ENCODE results near the gene ZNF821. TPM values are rescaled to one million over a fixed set of nuclear protein-coding genes. Genes with fewer than 3 reads are reported as not detected.
A peak's percentile ranks its signal among the peaks of the same experiment; 100 is the strongest.

ZNF821 gene
- total RNA-seq, 4 donors from 2014 or later: 7.4 to 17.6 (median 12.1) TPM

- Histone ChIP-seq H3K27me3 (no peaks in the 10 kb centered on the region), H3K4me1 (peaks cover 30% of the 10 kb centered on the region), H3K9me3 (no peaks in the 10 kb centered on the region), H3K36me3 (no peaks in the 10 kb centered on the region), H3K27ac (peak within 1 kb of the TSS; percentile 89), H3K4me3 (peak within 1 kb of the TSS; percentile 62)
- peak in 2 of 3 donors; percentile 76 to 78 for TF ChIP-seq POLR2AphosphoS5 (IDR thresholded peaks at IDR 0.05)
- no peak for TF ChIP-seq EP300 (IDR thresholded peaks at IDR 0.05)
- no peak for TF ChIP-seq CTCF (IDR thresholded peaks at IDR 0.05)
- peak in 1 of 2 donors; percentile 75 for TF ChIP-seq POLR2A (IDR thresholded peaks at IDR 0.05)
- DNase-seq (ENCODE audit: low spot score in 2 of 2): peak; percentile 98 to 99
- WGBS: under 1% methylated on average over 22 of the region's 67 CpGs
These were observed 11.1 kb upstream of the ZNF821 start, which contains the start of gene IST1 for GRCh38 chr16:71894921-71895678. Gene IST1, plus strand, starts transcription at chr16:71895531. Its CDS starts 20,110 bp downstream, at chr16:71915641.

DNA sequence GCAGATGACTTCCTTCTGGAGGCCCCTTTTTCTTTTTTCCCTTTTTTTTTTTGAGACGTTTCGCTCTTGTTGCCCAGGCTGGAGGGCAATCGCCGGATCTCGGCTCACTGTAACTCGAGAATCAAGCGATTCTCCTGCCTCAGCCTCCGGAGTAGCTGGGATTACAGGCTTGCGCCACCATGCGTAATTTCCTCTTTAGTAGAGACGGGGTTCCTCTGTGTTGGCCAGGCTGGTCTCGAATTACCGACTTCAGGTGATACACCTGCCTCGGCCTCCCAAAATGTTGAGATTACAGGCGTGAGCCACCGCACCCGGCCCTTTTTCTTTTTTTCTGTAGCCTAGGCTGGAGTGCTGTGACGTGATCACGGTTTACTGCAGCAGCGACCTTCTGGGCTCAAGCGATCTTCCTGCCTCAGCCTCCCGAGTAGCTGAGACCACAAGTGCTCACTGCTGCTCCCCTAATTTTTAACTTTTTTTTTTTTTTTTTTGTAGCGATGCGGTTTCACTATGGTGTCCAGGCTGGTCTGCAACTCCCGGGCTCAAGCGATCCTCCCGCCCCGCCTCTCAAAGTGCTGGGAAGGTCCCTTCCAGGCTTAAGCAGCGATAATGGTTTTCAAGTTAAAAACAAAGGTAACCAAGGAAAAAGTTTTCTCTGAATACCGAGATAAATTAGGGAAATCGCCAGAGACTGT, 10.4 kb upstream of the ZNF821 start:
- Histone ChIP-seq H3K27me3 (no peaks in the 10 kb centered on the region), H3K4me1 (peaks cover 30% of the 10 kb centered on the region), H3K36me3 (no peaks in the 10 kb centered on the region), H3K27ac (peak overlapping the region; percentile 89), H3K4me3 (peak overlapping the region; percentile 62), H3K9me3 (no peaks in the 10 kb centered on the region)
- no peak for DNase-seq (ENCODE audit: low spot score in 2 of 2)
- TF ChIP-seq EP300 (IDR thresholded peaks at IDR 0.05) (no peak), POLR2A (IDR thresholded peaks at IDR 0.05) (no peak), POLR2AphosphoS5 (IDR thresholded peaks at IDR 0.05) (no peak), CTCF (IDR thresholded peaks at IDR 0.05) (no peak)
- WGBS: under 1% methylated on average over 31 of the region's 31 CpGs

DNA sequence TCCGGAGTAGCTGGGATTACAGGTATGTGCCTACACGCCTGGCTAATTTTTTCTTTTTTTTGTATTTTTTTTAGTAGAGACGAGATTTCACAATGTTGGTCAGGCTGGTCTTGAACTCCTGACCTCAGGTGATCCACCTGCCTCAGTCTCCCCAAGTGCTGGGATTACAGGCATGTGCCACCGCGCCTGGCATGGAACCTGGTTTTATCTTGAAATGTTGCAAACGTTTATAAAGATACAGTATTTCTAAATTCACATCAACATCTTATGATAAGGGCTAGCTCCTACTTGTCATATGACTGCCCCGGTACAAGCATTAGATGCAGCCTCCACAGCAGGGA, 9.9 kb upstream of the ZNF821 start:
- DNase-seq (ENCODE audit: low spot score in 2 of 2): no peak
- Histone ChIP-seq H3K4me3 (peak overlapping the region; percentile 62), H3K4me1 (peaks cover 29% of the 10 kb centered on the region), H3K9me3 (no peaks in the 10 kb centered on the region), H3K27ac (peak overlapping the region; percentile 89), H3K27me3 (no peaks in the 10 kb centered on the region), H3K36me3 (no peaks in the 10 kb centered on the region)
- WGBS: 33% methylated on average over 7 of the region's 7 CpGs
- no peak for TF ChIP-seq CTCF (IDR thresholded peaks at IDR 0.05)
- TF ChIP-seq POLR2A (IDR thresholded peaks at IDR 0.05): no peak
- no peak for TF ChIP-seq EP300 (IDR thresholded peaks at IDR 0.05)
- no peak for TF ChIP-seq POLR2AphosphoS5 (IDR thresholded peaks at IDR 0.05)

GRCh38 chr16:71889147-71889546, 5.2 kb upstream of the ZNF821 start:
- H3K27ac ChIP-seq: no peak overlapping the region
- no peak for TF ChIP-seq CTCF (IDR thresholded peaks at IDR 0.05)
- no peak for TF ChIP-seq EP300 (IDR thresholded peaks at IDR 0.05)
- no peak for TF ChIP-seq POLR2AphosphoS5 (IDR thresholded peaks at IDR 0.05)
- TF ChIP-seq POLR2A (IDR thresholded peaks at IDR 0.05): no peak
- no peak overlapping the region for H3K4me3 ChIP-seq
- H3K27me3 ChIP-seq: no peaks in the 10 kb centered on the region
- DNase-seq (ENCODE audit: low spot score in 2 of 2): no peak
- no peaks in the 10 kb centered on the region for H3K9me3 ChIP-seq
- peaks cover 11% of the 10 kb centered on the region for H3K4me1 ChIP-seq
- 88% methylated on average over 3 of the region's 3 CpGs for WGBS
- H3K36me3 ChIP-seq: no peaks in the 10 kb centered on the region

DNA sequence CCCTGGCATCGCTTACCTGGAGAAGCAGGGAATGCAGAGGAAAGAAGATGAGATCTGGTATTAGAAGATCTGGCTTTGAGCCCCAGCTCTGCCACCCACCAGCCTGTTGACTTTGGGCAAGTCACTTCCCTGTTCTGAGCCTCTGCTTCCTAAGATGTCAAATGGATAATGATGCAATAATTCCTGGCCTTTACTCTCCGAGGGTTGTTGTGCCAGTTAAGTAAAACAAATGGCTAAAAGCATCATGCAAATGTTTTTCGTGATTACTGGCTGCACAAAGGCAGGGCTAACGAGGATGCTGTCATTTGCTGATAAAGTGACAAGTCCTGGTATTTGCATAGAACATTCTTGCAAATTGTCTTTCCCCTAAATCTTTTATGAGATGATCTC, 1.3 kb upstream of the ZNF821 start:
- no peaks in the 10 kb centered on the region for H3K27me3 ChIP-seq
- H3K4me1 ChIP-seq: peaks cover 23% of the 10 kb centered on the region
- H3K36me3 ChIP-seq: peaks cover 4% of the 10 kb centered on the region
- H3K27ac ChIP-seq: no peak overlapping the region
- no peaks in the 10 kb centered on the region for H3K9me3 ChIP-seq
- WGBS: 44% methylated on average over 4 of the region's 4 CpGs
- no peak for TF ChIP-seq POLR2A (IDR thresholded peaks at IDR 0.05)
- no peak for TF ChIP-seq CTCF (IDR thresholded peaks at IDR 0.05)
- H3K4me3 ChIP-seq: no peak overlapping the region
- no peak for DNase-seq (ENCODE audit: low spot score in 2 of 2)

Data from suprapubic skin (tissue), 4 donors.